HG03196 (cell line): ENCODE measurements around the gene CPS1.

Source experiments
- ATAC-seq: cut with Tn5 transposase; IDR thresholded peaks from one replicate; pipeline ENCODE4 v1.9.1; 2021; ENCODE audit not compliant: unreplicated experiment

CPS1 gene

GRCh38 chr2:210556329-210556980 lies at the start of gene CPS1:
Gene CPS1 (plus strand): TSS chr2:210556599. CDS start chr2:210556734, 135 bp downstream.
- ATAC-seq = no peak

GRCh38 chr2:210515911-210516310 lies 40.5 kb upstream of the CPS1 start:
- no peak for ATAC-seq

DNA sequence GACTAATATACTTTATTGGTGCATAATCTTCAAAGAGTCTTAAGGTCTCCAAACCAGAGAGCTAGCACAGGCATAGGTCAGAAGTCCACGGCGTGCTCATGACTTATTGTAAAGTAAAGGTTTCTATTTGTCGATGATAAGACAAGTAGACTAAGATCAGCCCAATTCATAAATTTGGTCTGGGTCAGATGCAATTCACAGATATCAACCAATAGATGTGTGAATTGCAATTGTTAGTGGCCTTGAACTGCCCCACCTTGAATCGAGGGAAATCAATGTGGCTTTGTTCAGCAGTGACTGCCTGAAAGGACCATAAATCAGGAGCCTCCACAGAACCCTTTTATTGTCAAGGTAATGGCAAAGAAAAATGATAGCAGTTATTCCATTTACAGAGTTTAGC lies 39.1 kb upstream of the CPS1 start:
- no peak for ATAC-seq

DNA sequence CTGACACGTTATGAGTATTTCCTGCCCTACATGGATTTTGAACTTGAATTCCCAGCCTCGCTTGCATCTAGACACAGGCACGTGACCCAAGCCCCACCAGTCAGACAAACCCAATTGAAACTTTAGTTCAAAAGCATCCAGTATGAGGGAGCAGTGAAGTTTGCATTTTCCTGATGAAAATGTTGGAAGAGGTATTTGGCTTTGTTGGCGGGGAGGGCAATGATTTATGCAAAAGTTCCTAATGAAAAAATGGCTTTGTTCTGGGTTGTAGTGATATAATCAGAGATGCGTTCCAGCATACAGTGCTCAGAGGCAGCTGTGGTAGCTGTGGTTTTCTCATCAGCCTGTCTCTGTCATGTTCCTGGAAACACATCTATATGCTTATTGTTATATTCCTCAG lies 36.8 kb upstream of the CPS1 start:
- no peak for ATAC-seq

GRCh38 chr2:210522399-210522798 lies 34.0 kb upstream of the CPS1 start:
- no peak for ATAC-seq

DNA sequence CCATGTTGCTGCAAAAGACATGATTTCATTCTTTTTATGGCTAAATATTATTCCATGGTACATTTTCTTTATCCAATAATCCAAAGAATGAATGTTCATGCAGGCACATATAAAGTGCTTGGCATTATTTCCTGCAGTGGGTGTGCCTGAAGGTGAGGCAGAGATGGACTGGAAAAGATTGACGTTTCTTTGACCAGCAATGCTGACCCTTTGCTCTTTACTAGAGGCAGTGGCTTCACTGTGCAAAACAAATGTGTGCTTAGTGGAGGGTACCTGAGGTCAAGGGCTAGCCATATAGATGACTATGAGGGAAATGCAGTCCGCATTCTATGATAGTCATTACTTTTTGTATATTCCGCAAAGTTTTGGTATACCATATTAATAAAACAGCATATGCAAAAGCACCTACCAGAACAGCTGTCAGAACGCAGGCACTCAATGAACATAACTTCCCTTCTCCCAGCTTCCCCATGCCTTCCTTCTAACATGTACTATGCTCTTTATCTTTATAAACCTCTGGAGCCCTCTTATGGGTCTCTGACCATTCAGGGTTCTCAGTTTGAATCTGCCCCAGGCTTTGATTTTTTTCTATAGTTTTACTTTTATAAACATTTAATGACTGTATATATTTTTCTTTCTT lies 32.6 kb upstream of the CPS1 start:
- no peak for ATAC-seq

DNA sequence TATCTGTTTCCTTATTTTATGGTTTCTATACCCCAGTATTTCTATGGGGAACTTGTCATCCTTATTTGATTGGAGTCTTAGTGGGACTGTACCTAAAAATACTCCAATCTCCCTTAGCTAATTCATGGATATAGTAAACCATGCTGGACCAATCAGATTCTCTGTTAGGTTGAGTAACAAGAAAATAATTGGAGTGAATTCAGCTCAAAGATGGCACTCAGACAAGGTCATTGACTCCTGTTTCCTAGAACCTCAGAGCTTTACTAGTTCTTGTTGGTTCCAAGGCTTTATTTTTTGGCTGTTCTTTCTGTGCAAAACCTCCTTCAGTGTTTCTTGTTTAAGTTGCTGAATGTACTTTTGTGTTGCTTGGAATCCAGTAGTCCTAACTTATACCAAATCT lies 31.9 kb upstream of the CPS1 start:
- no peak for ATAC-seq

- peak; percentile 79 for ATAC-seq
These were observed 29.1 kb upstream of the CPS1 start for GRCh38 chr2:210527286-210527685.

DNA sequence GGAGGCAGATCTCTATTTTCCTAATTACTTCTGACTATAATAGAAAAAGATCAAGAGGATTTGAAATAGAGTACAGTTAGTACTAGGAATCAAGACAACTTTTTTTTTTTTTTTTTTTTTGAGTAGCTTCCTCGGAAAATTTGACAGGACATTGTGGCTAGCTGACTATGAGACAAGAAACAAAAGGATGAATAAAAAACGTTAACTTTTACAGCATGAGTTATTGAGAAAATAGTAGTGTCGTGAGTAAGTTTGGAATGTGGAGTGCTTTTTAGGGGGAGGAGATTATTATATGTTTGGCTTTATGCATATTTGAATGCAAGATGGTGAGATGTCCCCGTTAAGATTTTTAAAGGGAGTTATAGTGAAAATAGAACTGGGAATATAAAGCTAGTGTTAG lies 27.7 kb upstream of the CPS1 start:
- ATAC-seq = no peak

DNA sequence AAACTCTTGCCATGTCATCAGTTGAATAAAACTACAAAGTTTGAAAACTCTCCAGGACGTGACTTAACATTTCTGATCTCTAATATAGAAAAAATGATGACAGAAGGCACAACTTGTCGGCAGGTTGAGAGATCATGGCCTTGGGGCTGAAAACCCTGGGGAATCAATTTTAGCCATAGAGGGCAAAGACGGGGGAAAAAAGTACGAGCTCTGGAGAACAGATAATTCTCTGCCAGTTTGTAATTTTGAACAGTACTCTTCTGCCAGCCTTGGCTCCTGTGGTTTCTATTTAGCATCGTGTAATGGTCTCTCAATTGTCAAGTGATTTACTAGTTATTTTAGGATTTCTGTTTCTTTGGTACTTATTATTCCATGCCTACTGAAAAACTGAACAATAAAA lies 25.3 kb upstream of the CPS1 start:
- ATAC-seq = no peak

GRCh38 chr2:210531482-210531881 lies 24.9 kb upstream of the CPS1 start:
- no peak for ATAC-seq

- no peak for ATAC-seq
These were observed 23.0 kb upstream of the CPS1 start for GRCh38 chr2:210533389-210533788.

GRCh38 chr2:210534879-210535278 lies 21.5 kb upstream of the CPS1 start:
- no peak for ATAC-seq

DNA sequence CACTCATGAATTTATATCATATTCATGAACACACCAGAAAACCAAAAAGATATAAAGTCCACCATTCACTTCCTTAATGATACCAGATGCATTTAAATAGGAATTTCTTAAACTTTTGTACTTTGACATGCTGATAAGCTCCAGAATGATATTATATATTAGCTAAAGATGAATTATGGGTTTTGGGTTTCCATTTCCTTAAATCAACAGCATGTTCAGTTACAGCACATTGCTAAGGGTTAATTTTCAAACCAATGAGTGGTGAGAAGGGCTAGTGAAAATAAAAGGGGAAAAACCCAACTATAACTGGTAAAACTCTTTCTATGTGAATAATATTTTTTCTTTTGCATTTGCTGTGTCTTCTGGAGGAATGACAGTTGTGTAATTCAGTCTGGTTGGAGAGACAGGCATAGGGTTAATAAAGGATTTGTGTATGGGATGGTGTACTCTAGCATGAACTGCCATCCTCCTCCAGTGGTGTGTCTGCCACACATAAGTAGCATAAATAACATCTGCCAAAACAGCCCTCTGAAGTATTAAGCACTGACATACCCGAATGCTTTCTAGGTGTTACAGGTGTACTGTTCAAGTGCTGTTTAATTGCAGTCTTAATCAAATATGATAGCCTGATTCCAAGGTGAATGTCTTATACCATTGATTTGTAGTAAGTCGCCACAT lies 19.3 kb upstream of the CPS1 start:
- ATAC-seq = peak; percentile 83

DNA sequence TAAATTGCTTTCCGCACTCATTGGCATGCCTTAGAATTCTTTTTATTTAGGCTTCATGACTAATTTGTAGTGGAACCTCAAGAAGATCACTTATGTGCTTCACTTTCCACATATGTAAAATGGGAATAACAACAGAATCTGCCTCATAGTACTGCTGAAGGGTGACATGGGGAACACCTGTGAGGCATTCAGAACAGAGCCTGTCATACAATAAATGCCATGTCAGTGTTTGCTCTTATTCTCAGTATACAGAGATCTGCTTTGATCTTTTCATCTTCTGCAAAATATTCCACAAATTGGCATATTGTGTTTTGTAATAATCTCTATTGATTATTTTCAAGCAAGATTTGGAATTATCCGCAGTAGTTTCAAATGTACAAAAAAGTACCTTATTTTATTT lies 17.4 kb upstream of the CPS1 start:
- no peak for ATAC-seq

DNA sequence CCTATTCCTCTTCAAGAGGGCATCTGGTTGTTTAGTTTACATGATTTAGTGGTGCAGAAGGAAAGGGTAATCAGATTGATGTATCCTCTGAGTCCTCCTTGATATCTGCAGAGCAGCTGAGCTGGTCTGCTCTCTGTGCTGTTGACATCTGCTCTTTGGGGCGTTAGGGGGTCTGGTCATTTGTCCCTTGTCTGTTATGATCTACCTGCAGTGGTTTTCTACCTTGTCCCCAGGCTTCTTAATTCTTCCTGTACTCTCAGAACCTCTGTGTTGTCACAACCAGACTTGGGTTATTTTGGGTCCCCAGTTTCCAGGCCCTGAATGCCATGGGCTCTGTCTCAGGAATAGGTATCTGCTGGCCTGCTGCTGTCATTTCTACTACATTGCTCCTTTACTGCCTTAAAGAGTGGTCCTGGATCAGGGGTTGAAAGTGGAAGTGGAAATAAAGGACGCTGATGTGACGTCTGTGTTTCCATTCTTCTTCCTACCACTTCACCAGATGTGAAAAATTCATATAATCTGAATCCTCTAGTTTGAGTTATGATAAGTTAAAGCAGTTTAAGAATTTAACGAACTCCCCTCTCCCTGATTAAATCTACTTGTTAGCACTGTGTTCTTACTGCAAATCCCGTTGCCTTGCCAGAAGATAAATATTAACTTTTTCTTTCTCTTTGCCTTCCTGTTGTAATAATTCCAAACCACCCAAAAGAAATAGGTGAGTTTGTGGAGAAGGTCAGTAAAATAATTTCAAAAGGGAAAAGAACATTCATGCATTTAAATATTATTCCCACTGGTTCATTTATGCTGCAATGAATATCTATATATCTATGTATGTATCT lies 16.6 kb upstream of the CPS1 start:
- ATAC-seq = no peak

DNA sequence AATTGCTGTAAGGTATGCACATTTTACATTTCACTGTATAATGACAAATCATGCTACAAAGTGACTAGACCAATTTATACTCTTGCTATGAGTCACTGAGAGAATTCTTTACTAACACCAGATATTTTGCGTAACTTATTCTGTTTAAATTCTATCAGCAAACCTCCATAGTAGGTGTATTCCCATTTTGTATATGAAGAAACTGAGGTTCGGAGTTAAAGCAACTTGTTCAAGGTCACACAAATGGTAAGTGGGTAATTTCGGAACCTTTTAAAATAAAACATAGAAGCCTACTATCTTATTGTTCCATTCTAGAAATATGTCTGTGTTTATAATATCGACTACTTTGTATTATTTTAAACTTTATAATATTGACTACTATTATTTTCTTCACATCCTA lies 15.9 kb upstream of the CPS1 start:
- no peak for ATAC-seq

DNA sequence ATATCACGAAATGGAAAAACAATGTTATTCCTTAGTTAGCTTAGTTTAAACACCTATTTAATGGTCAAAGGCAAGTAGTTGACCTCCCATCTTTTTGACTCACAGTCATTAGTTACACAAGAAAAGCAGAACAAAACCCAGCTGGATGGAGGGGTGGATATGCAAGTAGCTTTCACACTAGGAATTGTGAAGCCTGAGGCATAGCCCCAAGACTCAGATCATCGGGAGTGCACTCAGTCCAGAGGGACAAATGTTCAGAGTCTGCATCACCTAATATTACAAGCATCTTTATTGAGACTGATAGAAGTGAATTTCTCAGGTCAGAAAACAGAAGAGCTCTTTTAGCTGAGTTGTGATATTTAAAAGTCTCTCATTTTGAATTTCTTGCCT lies 15.5 kb upstream of the CPS1 start:
- no peak for ATAC-seq

- ATAC-seq = no peak
These were observed 15.0 kb upstream of the CPS1 start for GRCh38 chr2:210541290-210541902.

- no peak for ATAC-seq
These were observed 12.3 kb upstream of the CPS1 start for GRCh38 chr2:210544007-210544590.

DNA sequence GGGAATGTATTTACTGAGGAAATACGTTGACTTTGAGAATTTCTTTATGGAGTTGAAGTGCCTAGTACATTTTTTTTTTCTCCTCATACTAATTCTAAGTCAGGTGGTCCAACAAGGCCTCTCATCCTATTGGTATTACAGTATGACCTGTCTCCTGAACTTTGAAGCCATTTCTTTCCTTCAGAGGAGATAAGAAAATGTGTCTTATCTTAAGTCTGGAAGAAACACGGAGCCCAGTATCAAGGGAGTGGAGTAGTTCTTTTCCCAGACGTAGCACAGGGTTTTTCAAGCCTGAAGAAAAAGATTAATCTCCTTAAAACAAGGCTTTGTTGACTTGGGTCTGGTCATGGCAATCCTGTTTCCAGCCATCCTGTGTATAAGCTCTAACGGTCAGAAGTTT lies 11.6 kb upstream of the CPS1 start:
- no peak for ATAC-seq
